Smooth muscle cell (in vitro differentiated cells): ENCODE results near the gene PCNT. TPM values are rescaled to one million over a fixed set of nuclear protein-coding genes. Genes with fewer than 3 reads are reported as not detected.
"Not testable (repeated sequence)": the region's sequence is repeated elsewhere in the genome, so short reads cannot be mapped to it uniquely, and the experiment has no call there.

Source experiments
- DNase-seq: peaks from one replicate; lab custom pipeline; 2025; ENCODE audit not compliant: unreplicated experiment; lab: John Stamatoyannopoulos, UW
- H2AFZ ChIP-seq: fragments of 200-600 bp; sonication (generic); 2 replicates; pipeline ENCODE4 v1.6.0; 2016; ENCODE audit warnings: antibody characterized with exemption, low read depth, mild to moderate bottlenecking
- H3F3A ChIP-seq: fragments of 200-600 bp; sonication (generic); 2 replicates; pipeline ENCODE4 v1.6.0; 2017; ENCODE audit warnings: antibody characterized with exemption, low read depth
- H3K27ac ChIP-seq: fragments of 200-600 bp; sonication (generic); 2 replicates; pipeline ENCODE4 v1.5.1; 2016; ENCODE audit warnings: low read depth, mild to moderate bottlenecking
- H3K27me3 ChIP-seq: fragments of 200-600 bp; sonication (generic); 2 replicates; pipeline ENCODE4 v1.6.1; 2016; ENCODE audit warnings: low read depth, mild to moderate bottlenecking
- H3K36me3 ChIP-seq: fragments of 200-600 bp; sonication (generic); 2 replicates; pipeline ENCODE4 v1.5.1; 2016; ENCODE audit warnings: low read depth
- H3K4me1 ChIP-seq: fragments of 200-600 bp; sonication (generic); 2 replicates; pipeline ENCODE4 v1.5.1; 2016; ENCODE audit warnings: low read depth
- H3K4me2 ChIP-seq: fragments of 200-600 bp; sonication (generic); 2 replicates; pipeline ENCODE4 v1.6.0; 2016; ENCODE audit warnings: mild to moderate bottlenecking
- H3K4me3 ChIP-seq: fragments of 200-600 bp; sonication (generic); 2 replicates; pipeline ENCODE4 v1.5.1; 2016; ENCODE audit warnings: mild to moderate bottlenecking
- H3K79me2 ChIP-seq: fragments of 200-600 bp; sonication (generic); 2 replicates; pipeline ENCODE4 v1.6.0; 2016; ENCODE audit warnings: low read depth, mild to moderate bottlenecking
- H3K9ac ChIP-seq: fragments of 200-600 bp; sonication (generic); 2 replicates; pipeline ENCODE4 v1.6.0; 2016; ENCODE audit warnings: low read depth
- H3K9me3 ChIP-seq: fragments of 200-600 bp; sonication (generic); replicated peaks from 2 replicates; pipeline ENCODE4 v1.5.1; 2016; ENCODE audit warnings: low read depth
- H4K20me1 ChIP-seq: fragments of 200-600 bp; sonication (generic); 2 replicates; pipeline ENCODE4 v1.6.0; 2016; ENCODE audit warnings: low read depth
- WGBS: methylation state at CpG from one replicate; pipeline ENCODE4 v1.1.7; 2016; ENCODE audit warnings: low lambda C conversion rate; 5-methylcytosine and 5-hydroxymethylcytosine counted together
- polyA plus RNA-seq: library from polyadenylated mRNA; unstranded; fragments of >200 nt; fragmentation: Nextera tagmentation; extraction: Ambion mirVana; gene quantifications from 2 replicates; pipeline ENCODE4 v1.2.1, GENCODE V29; 2016
- total RNA-seq: library from RNA; depleted of rRNA; stranded (reverse); fragments of >200 nt; gene quantifications from 2 replicates; pipeline ENCODE4 v1.2.3, GENCODE V29; 2014
- TF ChIP-seq, protein P1 (sequence below): fragments of 200-600 bp; sonication (generic); IDR thresholded peaks from 2 replicates; pipeline ENCODE4 v1.5.1; 2017; ENCODE audit warnings: borderline replicate concordance, mild to moderate bottlenecking, antibody characterized with exemption; ENCODE audit not compliant: insufficient read depth, poor library complexity, severe bottlenecking

PCNT gene
- total and polyA plus RNA-seq, 2 experiments from 2014 or later: 9.3 to 10.8 TPM

DNA sequence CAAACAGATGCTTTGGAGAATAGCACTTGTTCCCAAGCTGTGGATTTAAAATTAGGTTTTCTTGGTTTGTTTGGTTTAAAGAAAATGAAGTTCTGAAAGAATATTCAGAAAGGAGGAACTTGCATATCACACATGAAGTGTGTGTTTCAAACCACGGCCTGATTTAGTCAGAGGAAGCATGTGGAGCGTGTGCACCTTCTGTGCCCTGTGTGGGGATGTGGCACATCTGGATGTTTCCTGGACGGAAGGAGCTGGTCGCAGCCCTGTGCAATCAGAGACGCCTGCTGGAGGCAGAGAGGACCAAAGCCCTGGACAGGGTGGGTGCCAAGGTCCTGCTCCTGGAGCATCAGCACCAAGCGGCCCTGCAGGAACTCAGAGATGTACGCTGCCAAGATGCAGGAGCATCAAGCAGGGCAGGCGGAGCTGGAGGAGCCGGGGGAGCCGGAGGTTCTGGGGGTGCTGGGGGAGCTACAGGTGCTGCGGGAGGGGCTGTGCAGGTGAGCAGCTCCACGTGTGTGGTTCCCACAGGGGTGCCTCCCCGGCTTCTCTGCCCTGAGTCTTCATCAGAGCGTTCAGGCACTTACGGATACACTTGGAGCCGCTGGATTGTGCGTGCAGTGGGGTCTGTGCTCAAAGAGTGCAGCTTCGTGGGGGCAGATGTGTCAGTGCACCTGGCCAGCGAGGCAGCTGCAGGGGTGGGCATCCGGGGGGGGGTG lies 45.7 kb downstream of the PCNT start:
- no peaks in the 10 kb centered on the region for H3K4me1 ChIP-seq
- no peak overlapping the region for H3K27ac ChIP-seq
- H3K4me3 ChIP-seq: no peak overlapping the region
- H4K20me1 ChIP-seq: peaks cover 15% of the 10 kb centered on the region
- no peaks in the 10 kb centered on the region for H3F3A ChIP-seq
- H3K27me3 ChIP-seq: no peaks in the 10 kb centered on the region
- H3K9me3 ChIP-seq: no peaks in the 10 kb centered on the region
- H3K79me2 ChIP-seq: no peaks in the 10 kb centered on the region
- H3K4me2 ChIP-seq: no peak overlapping the region
- peaks cover 6% of the 10 kb centered on the region for H3K36me3 ChIP-seq
- H3K9ac ChIP-seq: no peak overlapping the region
- no peak for DNase-seq
- TF ChIP-seq, protein P1, sequence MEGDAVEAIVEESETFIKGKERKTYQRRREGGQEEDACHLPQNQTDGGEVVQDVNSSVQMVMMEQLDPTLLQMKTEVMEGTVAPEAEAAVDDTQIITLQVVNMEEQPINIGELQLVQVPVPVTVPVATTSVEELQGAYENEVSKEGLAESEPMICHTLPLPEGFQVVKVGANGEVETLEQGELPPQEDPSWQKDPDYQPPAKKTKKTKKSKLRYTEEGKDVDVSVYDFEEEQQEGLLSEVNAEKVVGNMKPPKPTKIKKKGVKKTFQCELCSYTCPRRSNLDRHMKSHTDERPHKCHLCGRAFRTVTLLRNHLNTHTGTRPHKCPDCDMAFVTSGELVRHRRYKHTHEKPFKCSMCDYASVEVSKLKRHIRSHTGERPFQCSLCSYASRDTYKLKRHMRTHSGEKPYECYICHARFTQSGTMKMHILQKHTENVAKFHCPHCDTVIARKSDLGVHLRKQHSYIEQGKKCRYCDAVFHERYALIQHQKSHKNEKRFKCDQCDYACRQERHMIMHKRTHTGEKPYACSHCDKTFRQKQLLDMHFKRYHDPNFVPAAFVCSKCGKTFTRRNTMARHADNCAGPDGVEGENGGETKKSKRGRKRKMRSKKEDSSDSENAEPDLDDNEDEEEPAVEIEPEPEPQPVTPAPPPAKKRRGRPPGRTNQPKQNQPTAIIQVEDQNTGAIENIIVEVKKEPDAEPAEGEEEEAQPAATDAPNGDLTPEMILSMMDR: no peak
- 89% methylated on average over 17 of the region's 20 CpGs for WGBS
- no peak overlapping the region for H2AFZ ChIP-seq

DNA sequence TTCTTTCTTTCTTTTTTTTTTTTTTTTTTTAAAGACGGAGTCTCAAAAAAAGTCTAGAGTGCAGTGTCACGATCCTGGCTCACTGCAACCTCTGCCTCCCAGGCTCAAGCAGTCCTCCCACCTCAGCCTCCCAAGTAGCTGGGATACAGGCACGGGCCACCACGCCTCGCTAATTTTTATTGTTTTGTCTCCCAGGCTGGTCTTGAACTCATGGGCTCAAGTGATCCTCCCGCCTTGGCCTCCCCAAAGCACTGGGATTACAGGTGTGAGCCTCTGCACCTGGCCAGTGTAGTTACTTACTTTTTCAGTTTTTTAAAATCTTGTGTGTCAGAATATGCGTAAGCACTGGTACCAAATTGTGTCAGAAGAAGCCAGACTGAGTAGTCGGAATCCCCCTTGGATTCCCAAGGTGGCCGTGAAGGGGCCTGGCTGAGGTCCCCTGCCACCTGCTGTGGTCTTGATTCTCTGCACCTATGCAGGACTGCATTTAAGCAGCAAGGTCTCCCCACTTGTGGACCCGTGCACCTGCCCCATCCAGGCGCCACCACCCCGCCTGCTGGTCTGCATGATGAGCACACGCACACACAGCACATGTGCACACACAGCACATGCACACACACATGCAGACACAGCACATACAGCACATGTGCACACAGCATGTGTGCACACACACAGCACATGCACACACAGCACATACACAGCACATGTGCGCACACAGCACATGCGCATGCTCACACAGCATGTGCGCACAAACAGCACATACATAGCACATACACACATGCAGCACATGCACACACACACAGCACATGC lies 47.5 kb downstream of the PCNT start:
- H3K9ac ChIP-seq: no peak overlapping the region
- H2AFZ ChIP-seq: no peak overlapping the region
- WGBS: 99% methylated on average over 16 of the region's 16 CpGs
- H3K9me3 ChIP-seq: no peaks in the 10 kb centered on the region
- H3K79me2 ChIP-seq: no peaks in the 10 kb centered on the region
- no peak overlapping the region for H3K4me3 ChIP-seq
- no peaks in the 10 kb centered on the region for H3K27me3 ChIP-seq
- H3K27ac ChIP-seq: no peak overlapping the region
- no peaks in the 10 kb centered on the region for H3F3A ChIP-seq
- H3K4me1 ChIP-seq: no peaks in the 10 kb centered on the region
- DNase-seq: no peak
- H3K36me3 ChIP-seq: peaks cover 6% of the 10 kb centered on the region
- H3K4me2 ChIP-seq: no peak overlapping the region
- TF ChIP-seq, protein P1: no peak
- peaks cover 15% of the 10 kb centered on the region for H4K20me1 ChIP-seq

DNA sequence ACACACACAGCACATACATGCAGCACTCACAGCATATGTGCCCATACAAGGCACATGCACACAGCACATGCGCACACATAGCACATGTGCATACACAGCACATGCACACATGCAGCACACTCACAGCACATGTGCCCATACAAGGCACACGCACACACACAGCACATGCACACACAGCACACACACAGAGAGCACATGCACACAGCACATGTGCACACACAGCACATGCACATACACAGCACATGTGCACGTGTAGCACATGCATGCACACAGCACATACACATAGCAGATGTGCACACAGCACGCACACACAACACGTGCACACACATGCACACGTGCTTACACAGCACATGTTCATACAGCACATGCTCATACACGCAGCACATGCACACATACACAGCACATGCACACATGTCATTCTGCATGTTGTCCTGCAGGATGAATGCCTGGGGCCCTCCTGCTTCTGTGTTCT lies 48.1 kb downstream of the PCNT start:
- 95% methylated on average over 7 of the region's 7 CpGs for WGBS
- no peaks in the 10 kb centered on the region for H3K4me1 ChIP-seq
- TF ChIP-seq, protein P1: no peak
- DNase-seq: no peak
- H2AFZ ChIP-seq: no peak overlapping the region
- peaks cover 6% of the 10 kb centered on the region for H3K36me3 ChIP-seq
- peaks cover 17% of the 10 kb centered on the region for H4K20me1 ChIP-seq
- H3K27ac ChIP-seq: no peak overlapping the region
- no peak overlapping the region for H3K4me3 ChIP-seq
- H3K4me2 ChIP-seq: no peak overlapping the region
- no peaks in the 10 kb centered on the region for H3K79me2 ChIP-seq
- H3F3A ChIP-seq: no peaks in the 10 kb centered on the region
- H3K9me3 ChIP-seq: no peaks in the 10 kb centered on the region
- H3K9ac ChIP-seq: no peak overlapping the region
- H3K27me3 ChIP-seq: no peaks in the 10 kb centered on the region

DNA sequence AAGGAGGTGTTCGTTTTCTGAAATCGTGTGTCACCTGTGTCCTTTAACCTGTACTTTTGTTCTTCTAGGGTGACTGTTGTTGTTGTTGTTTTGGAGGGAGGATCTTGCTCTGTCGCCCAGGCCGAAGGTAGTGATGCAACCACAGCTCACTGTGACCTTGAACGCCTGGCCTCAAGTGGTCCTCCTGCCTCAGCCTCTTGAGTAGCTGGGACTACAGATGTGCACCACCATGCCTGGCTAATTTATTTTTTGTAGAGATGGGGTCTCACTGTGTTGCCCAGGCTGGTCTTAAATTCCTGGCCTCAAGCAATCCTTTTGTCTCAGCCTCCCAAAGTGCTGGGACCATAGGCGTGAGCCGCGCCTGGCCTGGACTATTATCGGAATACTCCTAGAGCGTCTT lies 49.0 kb downstream of the PCNT start:
- H3F3A ChIP-seq, H3K9me3 ChIP-seq, H3K4me2 ChIP-seq, H3K4me3 ChIP-seq, DNase-seq, H3K4me1 ChIP-seq, H3K27me3 ChIP-seq, H3K79me2 ChIP-seq, H3K27ac ChIP-seq, H3K36me3 ChIP-seq, H2AFZ ChIP-seq, H3K9ac ChIP-seq: not testable (repeated sequence)
- WGBS: 96% methylated on average over 10 of the region's 10 CpGs
- peaks cover 19% of the 10 kb centered on the region for H4K20me1 ChIP-seq
